Spleen (tissue), 7 donors: Measurements from ENCODE around the gene HOXB5.

Source experiments
- POLR2A ChIP-seq, 3 donors: fragments of 450-650 bp; IDR thresholded peaks; one replicate each; pipeline ENCODE4 v1.5.1; 2017; ENCODE audit warnings: antibody characterized with exemption in 3 of 3, mild to moderate bottlenecking in 1 of 3
- POLR2AphosphoS5 ChIP-seq, 3 donors: sonication (generic); formaldehyde crosslinking; IDR thresholded peaks; one replicate each; pipeline ENCODE4 v1.5.1; 2017; ENCODE audit warnings: antibody characterized with exemption in 3 of 3
- TF ChIP-seq, protein P1 (sequence below), 11 experiments: fragments of 200-600 bp in 7 of 11; fragments of 450-650 bp in 4 of 11; sonication (generic) in 4 of 11; IDR thresholded peaks in 8 of 11; conservative IDR thresholded peaks in 3 of 11; 1 replicate in 7 of 11; 2 replicates in 4 of 11; pipeline versions ENCODE4 v1.4.0 to v1.8.0; 2016 to 2021; ENCODE audit warnings: antibody characterized with exemption in 11 of 11, inconsistent platforms in 4 of 11, mild to moderate bottlenecking in 1 of 11
- donor health status: DM: no; HTN: no; CAD: no; lungs with moderate emphysema.
- donor health status: DM: no; HTN: no; CAD: no.
- donor health status: DM: no; HTN: no; CAD: no.

DNA sequence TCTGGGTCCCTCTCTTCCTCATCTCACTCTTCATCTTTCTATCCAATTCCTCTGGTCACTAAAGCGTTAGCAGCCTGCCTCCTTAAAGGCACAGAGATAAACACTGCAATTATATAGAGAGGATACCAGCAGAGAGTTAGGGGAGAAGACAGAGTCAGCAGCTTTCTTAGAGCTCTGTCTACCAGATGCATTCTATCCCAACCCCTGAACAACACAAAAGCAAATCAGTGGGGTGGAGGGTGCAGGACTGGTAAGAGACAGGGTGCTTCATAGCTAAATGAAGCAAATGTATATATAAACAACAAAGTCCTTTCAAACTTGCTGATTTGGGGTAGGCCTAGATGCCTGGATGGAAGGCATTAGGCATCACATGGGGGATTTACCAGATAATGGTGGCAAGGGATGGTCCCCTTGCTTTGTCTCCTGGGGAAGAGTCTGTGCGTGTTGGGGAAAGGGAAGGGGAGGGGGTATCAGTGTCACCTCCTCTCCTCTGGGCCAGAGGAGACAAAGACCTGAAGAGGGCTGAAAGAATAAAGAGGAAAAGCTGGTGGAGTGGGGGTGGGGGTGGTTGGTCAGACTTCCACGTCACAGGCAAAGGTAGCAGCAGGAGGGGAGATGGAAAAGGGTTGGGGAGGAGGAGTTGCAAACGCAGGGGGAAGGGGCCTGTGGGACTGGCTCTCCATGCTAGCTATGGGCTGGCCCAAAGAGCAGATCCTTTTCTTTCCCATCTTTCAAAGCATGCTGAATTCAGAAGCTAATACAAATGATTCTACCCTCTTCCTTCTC lies 27.5 kb downstream of the HOXB5 start:
- TF ChIP-seq, protein P1, sequence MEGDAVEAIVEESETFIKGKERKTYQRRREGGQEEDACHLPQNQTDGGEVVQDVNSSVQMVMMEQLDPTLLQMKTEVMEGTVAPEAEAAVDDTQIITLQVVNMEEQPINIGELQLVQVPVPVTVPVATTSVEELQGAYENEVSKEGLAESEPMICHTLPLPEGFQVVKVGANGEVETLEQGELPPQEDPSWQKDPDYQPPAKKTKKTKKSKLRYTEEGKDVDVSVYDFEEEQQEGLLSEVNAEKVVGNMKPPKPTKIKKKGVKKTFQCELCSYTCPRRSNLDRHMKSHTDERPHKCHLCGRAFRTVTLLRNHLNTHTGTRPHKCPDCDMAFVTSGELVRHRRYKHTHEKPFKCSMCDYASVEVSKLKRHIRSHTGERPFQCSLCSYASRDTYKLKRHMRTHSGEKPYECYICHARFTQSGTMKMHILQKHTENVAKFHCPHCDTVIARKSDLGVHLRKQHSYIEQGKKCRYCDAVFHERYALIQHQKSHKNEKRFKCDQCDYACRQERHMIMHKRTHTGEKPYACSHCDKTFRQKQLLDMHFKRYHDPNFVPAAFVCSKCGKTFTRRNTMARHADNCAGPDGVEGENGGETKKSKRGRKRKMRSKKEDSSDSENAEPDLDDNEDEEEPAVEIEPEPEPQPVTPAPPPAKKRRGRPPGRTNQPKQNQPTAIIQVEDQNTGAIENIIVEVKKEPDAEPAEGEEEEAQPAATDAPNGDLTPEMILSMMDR (IDR thresholded peaks at IDR 0.05 in 8 of 11, conservative IDR thresholded peaks at IDR 0.05 in 3 of 11): no peak
- TF ChIP-seq POLR2A (IDR thresholded peaks at IDR 0.05): no peak
- TF ChIP-seq POLR2AphosphoS5 (IDR thresholded peaks at IDR 0.05): no peak
